Epidermal melanocyte (primary cell): Measurements from ENCODE around the gene SOX15.

Source experiments
- DNase-seq: peaks from one replicate; pipeline ENCODE4 v3.0.0; 2011; ENCODE audit warnings: low spot score; ENCODE audit not compliant: insufficient read length

SOX15 gene

DNA sequence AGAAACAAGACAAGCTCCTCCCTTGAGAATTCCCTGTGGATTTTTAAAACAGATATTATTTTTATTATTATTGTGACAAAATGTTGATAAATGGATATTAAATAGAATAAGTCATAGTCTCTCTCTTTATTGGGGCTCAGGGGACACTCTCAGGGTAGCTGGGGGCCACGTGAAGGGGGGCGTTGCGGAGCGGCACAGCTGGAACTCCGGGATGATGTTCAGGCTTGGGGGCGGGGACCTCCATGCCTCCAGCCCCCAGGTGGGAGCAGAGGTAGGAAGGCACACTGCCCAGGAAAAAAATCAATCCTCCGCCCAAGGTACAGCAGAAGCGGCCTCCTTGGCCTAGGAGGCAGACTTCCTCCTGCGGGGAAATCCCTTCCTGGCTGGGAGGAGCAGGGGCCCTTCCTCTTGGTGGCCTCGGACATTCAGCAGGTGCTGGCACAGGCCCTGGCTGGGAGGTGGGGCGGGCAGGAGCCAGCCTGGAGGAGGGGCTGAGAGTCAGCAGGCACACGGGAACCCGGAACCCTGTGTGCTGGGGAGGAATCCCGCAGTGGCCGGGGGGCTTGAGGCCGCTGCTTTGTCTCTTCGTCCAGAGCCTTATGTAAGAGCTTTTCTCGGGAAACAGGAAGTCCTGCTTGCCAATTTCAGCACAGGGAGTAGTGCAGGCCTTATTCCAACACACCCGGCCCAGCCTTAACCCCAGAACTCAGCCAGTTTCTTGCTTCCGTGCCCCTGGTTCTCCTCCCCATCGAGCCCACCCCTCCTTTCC lies 31.9 kb downstream of the SOX15 start:
- peak; percentile 30 for DNase-seq

DNA sequence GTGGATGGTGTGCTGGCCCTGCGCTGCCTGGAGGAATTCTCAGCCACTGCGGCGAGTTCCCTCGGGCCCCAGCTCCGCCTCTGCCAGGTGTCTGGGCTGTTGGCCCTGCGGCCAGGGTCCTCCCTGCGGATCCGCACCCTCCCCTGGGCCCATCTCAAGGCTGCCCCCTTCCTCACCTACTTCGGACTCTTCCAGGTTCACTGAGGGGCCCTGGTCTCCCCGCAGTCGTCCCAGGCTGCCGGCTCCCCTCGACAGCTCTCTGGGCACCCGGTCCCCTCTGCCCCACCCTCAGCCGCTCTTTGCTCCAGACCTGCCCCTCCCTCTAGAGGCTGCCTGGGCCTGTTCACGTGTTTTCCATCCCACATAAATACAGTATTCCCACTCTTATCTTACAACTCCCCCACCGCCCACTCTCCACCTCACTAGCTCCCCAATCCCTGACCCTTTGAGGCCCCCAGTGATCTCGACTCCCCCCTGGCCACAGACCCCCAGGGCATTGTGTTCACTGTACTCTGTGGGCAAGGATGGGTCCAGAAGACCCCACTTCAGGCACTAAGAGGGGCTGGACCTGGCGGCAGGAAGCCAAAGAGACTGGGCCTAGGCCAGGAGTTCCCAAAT lies 32.6 kb downstream of the SOX15 start:
- DNase-seq = no peak

- DNase-seq = no peak
Measured at GRCh38 chr17:7556627-7557026, 33.3 kb downstream of the SOX15 start.

DNA sequence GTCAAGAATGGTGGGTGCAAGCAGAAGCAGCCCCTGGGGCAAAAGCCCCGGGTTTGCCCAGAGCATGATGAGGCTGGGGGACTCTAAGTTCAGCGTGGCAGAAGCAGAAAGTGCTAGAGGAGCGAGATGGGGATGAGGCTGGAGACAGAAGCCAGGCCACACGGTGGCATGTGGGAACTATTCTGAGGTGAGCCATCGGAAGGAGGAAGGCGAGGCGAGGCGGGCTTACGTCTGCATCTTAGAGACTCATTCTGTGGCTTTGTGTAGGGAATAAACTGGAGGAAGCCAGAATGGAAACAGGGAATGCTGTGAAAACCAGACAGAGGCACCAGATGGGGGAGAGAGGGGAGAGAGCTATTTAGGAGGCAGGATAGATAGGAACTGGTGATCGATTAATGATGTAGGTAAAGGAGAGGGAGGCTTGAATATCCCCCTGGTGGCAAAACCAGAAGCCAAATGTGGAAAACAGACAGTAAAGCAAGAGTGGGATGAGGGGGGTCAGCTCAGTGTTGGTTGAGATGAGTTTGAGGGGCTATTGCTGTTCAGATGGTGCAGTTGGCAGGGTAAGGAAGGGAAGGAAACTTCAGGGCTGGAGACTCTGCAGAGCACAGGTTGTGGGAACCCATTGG lies 34.5 kb downstream of the SOX15 start:
- DNase-seq = no peak

DNA sequence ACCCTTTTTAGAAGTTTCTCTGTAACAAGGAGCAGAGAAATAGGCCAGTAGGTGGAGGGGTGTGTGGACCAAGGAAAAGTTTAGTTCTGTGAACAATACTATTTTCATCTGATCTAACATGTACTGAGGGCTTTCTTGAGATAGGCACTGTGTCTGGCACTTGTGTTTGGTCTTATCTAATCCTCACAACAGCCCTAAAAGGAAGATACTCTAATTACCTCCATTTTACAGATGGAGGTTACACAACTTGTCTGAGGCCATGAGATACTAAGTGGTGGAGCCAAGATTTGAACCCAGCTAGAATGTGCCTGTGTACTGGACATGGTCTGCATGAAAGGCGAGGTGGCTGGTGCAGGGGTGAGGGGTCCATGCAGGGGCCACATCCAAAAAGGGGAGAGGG lies 36.5 kb downstream of the SOX15 start:
- DNase-seq = no peak

DNA sequence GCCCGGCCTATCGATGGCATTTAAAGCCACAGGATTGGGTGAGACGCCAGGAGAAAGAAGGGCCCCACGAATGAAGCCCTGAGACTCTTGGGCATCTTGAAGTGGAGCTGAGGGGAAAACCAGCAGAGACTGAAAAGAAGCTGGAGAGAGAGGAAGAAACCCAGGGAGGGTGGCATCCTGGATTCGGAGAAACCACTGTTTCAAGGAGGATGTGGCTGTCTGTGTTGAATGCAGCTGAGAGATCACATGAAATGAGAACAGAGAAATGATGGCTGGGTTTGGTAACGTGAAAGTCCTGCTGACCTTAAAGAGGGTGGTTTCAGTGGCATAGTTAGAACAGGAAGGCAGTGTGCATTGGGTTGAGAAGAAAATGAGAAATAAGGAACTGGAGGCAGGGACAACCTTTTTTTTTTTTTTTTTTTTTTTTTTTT lies 37.3 kb downstream of the SOX15 start:
- peak; percentile 54 for DNase-seq

DNA sequence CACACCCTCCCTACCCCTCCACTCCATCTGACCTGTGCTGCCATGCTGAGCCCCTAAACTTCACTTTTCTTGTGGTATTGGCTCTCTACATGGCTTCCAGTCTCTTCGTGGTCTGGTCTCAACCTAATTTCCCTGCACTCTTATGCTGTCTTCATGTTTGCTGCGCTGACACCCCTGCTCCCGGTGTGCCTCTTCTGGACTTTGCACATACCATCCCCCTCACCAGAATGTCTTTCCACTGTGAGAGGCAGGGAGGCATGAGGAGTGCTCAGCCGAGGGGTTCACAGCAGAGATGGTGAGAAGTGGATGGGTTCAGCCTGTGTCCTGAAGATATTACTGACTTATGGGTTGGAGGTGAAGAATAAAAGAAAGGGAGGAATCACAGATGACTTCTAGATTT lies 38.5 kb downstream of the SOX15 start:
- DNase-seq = no peak

- DNase-seq = no peak
Measured at GRCh38 chr17:7550344-7550743, 39.5 kb downstream of the SOX15 start.

DNA sequence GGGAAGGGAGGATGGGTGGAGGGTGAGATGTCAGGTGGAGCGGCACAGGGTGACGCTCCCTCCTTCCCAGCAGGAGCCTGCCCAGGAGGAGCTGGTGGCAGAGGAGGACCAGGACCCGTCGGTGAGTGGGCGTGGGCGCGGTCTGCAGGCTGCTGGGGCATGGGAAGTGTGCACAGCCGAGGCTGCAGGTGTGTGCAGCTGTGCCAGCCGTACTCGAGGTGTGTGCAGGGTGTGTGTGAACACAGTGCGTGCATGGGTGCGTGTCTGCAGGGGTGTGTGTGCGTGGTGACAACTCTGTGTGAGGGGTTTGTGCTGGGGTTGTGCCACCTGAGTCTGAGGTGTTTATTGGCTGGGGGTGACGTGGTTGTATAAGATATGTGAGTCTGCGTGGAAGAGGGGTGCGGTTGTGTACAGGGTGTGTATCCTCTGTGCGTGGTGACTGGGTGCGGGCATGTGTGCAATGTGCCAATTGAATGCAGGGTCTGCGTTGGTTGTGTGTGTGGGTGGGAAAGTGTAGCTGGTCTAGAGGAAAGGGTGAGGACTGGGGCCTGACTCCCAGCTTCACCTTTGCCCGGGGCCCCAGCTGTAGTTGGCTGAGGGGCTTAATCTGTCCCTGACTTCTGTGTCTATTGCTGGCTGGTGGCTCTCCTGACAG lies 40.4 kb downstream of the SOX15 start:
- no peak for DNase-seq

DNA sequence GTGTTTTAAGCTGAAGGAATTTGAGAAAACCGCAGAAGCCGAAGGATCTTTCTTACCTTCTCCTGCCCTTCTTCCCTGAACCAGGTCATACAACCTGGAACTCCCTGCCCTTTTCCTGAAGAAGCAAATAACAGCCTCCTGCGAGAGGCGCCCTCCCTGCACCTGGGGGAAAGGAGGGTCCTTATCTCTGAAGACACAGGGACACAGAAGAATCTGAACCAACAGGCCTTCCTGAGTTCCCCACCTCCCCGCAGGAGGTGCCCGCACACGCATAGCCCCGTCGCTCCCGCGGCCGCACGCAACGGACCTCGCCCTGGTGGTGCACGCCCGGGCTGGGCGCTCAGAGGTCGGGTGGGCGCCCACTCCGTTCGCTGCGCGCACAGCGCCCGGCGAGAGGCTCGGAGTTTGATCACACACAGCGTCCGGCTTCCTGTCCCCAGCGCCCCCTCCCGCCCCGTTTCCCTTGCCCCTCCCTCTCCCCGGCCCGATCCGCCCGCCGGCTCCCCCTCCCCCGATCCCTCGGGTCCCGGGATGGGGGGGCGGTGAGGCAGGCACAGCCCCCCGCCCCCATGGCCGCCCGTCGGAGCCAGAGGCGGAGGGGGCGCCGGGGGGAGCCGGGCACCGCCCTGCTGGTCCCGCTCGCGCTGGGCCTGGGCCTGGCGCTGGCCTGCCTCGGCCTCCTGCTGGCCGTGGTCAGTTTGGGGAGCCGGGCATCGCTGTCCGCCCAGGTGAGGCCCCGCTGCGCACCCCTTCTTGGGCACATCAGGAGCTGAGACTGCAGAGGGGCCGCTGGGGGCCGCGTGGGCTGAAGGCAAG lies 41.1 kb downstream of the SOX15 start, which contains the start of gene TNFSF12:
Gene TNFSF12 (plus strand): TSS at position 474 of the 816 bp plus-strand sequence. CDS start 96 bp downstream, at position 570.
- peak; percentile 50 for DNase-seq

GRCh38 chr17:7544911-7545310 lies 45.0 kb downstream of the SOX15 start:
- DNase-seq = no peak

DNA sequence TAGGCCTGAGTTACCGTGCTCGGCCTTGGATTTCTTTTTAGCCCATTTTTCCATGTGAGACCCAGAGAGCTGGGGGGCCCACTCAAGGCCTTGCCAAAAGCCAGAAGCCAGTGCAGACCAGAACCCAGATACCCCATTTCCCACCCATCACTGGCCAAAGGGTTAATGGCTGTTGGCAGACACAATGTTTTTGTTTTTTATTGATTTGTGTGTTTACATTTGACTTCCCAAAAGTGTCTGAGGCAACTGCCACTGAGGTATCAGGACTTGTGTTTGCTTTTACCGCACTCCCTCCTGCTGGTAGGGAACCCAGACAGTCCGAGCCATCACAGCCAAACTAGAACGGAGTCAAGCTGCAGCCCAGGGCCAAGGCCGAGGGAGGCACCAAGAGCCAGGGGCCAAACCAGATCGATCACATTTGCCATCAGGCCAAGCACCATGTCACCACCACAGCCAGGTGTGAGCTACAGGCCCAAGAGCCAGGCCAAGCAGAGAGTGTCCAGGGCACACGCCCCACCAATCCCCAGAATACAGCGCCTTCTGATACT lies 48.7 kb downstream of the SOX15 start:
- no peak for DNase-seq

GRCh38 chr17:7538891-7539545 lies 50.9 kb downstream of the SOX15 start:
- no peak for DNase-seq
